ENCODE data around the gene PHLDA2.

The PHLDA2 gene, protein sequence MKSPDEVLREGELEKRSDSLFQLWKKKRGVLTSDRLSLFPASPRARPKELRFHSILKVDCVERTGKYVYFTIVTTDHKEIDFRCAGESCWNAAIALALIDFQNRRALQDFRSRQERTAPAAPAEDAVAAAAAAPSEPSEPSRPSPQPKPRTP

DNA sequence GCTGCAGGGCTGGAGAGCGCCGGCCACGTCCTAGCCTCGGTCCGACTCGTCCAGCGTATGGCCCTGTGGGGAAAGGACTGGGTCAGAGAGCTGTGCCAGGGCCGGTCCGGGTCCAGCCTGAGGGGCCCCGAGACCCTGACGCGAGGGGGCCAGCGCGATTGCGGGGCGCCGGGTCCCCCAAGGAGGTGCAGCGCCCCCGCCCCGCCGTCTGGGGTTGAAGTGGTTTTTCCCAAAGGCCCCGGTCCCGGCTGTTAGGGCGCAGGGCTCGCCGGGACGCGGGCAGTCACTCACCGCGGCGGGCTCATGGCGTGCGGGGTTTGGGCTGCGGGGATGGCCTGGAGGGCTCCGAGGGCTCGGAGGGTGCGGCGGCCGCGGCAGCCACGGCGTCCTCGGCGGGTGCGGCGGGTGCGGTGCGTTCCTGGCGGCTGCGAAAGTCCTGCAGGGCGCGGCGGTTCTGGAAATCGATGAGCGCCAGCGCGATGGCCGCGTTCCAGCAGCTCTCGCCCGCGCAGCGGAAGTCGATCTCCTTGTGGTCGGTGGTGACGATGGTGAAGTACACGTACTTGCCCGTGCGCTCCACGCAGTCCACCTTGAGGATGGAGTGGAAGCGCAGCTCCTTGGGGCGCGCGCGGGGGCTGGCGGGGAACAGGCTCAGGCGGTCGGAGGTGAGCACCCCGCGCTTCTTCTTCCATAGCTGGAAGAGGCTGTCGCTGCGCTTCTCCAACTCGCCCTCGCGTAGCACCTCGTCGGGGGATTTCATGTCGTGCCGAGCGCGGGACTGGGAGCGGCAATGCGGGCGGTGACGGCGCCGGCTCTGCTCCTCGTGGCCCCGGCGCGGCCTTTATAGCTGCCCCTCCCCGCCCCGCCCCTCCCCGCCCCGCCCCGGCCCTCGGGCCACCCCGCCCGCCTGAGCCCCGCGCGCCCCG lies at the start of gene PHLDA2:
Gene PHLDA2 (minus strand): TSS at position 816 of the 926 bp plus-strand sequence. CDS start 56 bp downstream, at position 760.
- DNase-seq (ENCODE audit: low spot score) = peak; percentile 79

- no peak for DNase-seq (ENCODE audit: low spot score)
These were observed 47.9 kb upstream of the PHLDA2 start for GRCh38 chr11:2977113-2977512.

DNA sequence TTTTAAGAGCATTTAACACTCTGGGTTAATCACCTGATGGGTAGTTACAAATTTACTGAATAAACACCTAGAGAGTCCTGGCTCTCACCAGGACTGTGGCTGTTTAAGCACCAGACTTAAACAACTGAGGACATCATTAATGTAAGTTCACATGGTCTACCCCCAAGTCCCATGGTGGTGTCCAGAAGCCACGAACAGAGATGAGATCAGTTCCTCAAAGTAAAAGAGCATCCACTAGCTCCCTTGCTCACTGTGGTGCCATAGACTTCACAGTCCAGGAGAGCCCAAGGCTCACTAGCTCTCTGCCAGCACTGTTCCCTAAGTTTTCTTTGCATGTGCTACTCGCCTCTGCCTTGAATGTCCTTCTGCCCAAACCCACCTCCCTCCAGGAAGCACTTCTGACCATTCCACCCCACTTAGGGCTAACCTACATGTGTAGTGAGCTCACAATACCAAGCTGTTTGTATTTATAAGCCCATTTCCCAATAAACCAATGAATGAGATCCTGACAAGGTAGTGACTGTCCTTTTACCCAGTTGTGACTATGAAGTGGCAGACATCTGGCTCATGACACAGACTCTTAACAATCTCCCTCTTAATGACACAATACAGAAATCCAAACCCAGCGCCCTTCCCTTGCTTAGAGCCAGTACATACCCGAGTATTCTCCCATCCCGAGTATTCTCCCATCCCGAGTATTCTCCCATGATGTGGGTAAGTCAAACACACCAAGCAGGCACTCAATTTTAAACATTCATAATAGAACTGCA lies 47.3 kb upstream of the PHLDA2 start:
- DNase-seq (ENCODE audit: low spot score) = no peak

GRCh38 chr11:2975594-2975993 lies 46.4 kb upstream of the PHLDA2 start:
- no peak for DNase-seq (ENCODE audit: low spot score)

GRCh38 chr11:2974272-2974671 lies 45.1 kb upstream of the PHLDA2 start:
- no peak for DNase-seq (ENCODE audit: low spot score)

- DNase-seq (ENCODE audit: low spot score) = no peak
These were observed 39.2 kb upstream of the PHLDA2 start for GRCh38 chr11:2968341-2968900.

DNA sequence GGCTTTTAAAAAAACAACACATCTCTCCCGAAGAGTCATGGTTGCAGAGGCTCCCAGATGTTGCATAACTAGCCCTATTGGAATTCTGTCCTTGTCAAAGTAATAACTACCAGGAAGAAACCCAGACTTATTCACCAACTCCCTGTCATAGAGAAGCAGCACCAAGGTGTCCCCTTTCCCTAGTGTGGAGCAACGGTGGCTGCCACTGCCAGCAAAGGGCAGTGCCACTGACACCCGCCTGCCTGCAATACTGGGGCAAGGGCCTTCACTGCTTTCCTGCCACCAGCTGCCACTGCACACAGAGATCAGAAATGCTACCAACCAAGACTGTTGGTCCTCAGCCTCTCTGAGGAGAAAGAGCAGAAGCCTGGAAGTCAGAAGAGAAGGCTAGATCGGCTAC lies 35.6 kb upstream of the PHLDA2 start:
- no peak for DNase-seq (ENCODE audit: low spot score)

- no peak for DNase-seq (ENCODE audit: low spot score)
These were observed 34.5 kb upstream of the PHLDA2 start for GRCh38 chr11:2963761-2964160.

DNA sequence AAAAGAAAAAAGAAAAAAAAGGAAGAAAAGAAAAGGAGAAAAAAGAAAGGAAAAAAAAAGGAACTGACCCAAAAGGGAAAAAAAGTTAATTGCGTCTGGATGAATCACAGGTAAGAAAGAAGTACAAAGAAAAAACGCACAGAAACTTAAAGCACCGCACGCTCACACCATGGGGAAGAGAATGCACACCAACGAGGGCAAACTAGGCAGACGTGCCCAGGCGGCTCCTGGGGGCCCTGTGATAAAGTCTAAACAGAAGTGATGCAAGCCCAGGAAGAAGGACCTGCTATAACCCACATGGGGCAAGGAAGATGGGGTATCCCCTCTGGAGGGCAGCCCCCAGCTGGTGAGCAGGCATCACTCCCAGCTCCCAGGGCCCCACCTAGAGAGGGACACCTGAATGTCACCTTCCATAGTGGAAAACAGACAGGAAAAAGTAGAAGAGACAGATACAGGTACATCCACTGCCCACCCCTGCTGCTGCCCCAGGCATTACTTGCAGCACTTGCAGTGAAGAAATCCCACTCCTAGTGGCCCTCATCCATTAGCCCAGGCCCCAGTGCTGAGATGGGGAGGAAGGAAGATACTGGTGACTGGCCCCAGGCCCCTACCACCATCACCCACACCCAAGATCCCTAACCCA lies 34.0 kb upstream of the PHLDA2 start:
- DNase-seq (ENCODE audit: low spot score) = no peak

DNA sequence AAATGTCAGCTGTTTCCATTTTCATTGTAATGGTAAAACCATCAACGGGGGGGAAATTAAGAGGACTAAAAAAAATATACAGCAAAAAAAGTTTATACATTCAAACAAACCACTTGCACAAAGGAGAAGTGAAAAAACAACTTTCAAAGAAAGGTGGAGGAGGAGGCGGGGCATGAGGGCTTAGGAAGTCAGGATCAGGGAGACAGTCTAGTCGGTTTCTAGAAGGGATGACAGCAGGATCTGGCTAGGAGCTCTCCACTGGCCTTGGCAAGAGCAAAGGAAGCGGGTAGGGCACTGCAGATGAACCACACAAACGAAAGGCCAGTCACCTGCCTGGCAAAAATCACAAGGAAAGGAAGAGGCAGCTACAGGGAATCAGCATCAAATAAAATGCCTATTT lies 31.9 kb upstream of the PHLDA2 start:
- DNase-seq (ENCODE audit: low spot score) = no peak

DNA sequence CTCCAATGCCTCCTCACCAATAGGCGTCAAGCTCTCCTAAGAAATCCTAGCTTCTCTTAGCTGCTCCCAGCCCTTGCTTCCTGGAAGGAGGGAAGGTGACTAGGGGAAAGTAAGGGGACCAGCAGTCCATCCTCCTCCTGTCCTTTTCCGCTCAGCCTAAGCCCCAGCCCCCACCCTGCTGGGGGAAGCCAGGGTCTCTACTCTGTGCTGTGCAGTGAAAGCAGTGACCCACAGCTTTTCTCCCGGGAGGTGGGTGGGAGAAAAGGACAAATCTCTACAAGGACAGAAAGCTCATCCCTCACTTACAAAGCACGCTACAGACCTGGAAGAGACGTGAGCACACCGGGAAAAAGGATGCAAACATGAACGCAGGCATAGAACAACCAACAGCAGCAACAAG lies 30.9 kb upstream of the PHLDA2 start:
- no peak for DNase-seq (ENCODE audit: low spot score)

DNA sequence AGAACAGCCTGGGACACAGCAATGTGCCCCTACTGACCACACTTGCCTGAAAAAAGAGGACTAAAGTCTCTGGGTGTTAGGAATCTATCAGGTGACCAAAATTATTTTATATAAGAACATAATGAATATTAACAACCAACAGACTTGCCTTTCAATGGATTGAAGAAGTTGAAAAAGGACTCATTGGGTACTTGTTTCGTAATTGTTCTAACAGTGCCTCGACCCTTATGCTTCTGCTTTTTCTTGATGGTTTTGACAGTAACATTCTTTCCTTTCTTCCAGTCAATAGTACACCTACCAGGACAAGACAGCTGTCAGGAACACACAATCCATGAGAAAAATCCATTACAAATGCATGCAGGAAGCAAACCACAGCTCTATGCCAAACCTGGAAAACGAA lies 29.0 kb upstream of the PHLDA2 start:
- no peak for DNase-seq (ENCODE audit: low spot score)

- DNase-seq (ENCODE audit: low spot score) = no peak
These were observed 26.8 kb upstream of the PHLDA2 start for GRCh38 chr11:2955906-2956476.

GRCh38 chr11:2954263-2954662 lies 25.0 kb upstream of the PHLDA2 start:
- DNase-seq (ENCODE audit: low spot score) = no peak

GRCh38 chr11:2952290-2952689 lies 23.1 kb upstream of the PHLDA2 start:
- DNase-seq (ENCODE audit: low spot score) = no peak

DNA sequence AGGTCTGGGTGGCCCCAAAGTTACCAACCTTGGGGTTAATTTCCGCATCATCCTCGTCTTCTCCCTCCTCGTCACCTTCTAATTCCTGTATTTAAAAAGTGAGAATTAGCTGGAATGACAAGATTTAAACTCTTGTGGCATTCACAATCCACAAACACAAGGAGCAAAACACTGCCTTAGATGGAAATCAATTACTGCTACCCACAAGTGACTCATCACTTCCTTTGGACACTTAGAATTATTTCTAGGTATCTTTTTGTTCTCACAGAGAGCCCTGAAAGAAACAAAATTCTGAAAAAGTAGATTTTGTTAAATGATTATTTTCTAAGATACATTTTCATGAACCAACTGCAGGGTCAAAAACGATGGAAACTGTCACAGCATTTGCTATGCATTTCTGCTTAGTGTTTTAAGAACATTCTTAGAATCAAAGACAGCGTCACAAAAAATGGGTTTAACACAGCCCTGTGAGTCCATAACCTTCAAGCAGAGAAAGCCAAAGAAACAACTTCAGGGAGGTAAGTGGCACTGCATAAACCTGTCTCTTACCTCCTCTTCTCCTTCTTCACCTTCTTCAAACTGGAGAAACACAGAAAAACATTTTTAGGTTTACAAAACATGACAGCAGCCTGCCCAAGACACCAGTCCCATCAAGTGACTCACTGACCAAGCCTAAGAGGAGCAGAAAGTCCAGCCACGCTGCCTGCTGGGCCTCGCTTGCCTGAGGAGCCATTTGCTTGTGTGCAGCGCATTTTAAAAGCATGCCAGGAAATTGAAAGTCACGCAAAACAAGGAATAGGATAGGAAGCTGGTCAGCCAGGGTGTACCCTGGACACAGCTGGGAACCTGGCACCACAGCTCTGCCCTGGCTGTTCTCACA lies 22.3 kb upstream of the PHLDA2 start:
- no peak for DNase-seq (ENCODE audit: low spot score)

DNA sequence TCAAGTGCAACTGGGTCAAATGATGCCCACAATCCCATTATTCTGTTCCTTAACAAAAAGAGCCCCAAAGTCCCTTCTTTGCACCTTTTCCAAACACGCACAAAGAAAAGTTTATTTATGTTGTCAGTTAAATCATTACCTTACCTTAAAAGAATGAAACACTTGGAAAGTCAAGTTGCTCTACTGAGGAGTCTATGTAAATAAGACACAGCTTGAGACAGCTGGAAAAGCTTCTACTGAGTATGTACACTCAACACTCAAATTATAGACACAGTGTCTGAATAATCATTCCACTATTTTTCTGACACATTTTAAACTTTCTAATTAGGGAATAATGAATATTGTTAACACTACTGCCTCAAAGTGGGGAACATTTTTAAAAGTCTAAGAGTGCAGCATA lies 21.6 kb upstream of the PHLDA2 start:
- no peak for DNase-seq (ENCODE audit: low spot score)

- DNase-seq (ENCODE audit: low spot score) = no peak
These were observed 20.7 kb upstream of the PHLDA2 start for GRCh38 chr11:2949920-2950319.

GRCh38 chr11:2947744-2948143 lies 18.5 kb upstream of the PHLDA2 start:
- DNase-seq (ENCODE audit: low spot score) = no peak

GRCh38 chr11:2945757-2946287 lies 16.6 kb upstream of the PHLDA2 start:
- no peak for DNase-seq (ENCODE audit: low spot score)
